ENCODE data around the gene ATP6V0A1.
"Not testable (repeated sequence)": the region's sequence is repeated elsewhere in the genome, so short reads cannot be mapped to it uniquely, and the experiment has no call there.

The ATP6V0A1 gene

DNA sequence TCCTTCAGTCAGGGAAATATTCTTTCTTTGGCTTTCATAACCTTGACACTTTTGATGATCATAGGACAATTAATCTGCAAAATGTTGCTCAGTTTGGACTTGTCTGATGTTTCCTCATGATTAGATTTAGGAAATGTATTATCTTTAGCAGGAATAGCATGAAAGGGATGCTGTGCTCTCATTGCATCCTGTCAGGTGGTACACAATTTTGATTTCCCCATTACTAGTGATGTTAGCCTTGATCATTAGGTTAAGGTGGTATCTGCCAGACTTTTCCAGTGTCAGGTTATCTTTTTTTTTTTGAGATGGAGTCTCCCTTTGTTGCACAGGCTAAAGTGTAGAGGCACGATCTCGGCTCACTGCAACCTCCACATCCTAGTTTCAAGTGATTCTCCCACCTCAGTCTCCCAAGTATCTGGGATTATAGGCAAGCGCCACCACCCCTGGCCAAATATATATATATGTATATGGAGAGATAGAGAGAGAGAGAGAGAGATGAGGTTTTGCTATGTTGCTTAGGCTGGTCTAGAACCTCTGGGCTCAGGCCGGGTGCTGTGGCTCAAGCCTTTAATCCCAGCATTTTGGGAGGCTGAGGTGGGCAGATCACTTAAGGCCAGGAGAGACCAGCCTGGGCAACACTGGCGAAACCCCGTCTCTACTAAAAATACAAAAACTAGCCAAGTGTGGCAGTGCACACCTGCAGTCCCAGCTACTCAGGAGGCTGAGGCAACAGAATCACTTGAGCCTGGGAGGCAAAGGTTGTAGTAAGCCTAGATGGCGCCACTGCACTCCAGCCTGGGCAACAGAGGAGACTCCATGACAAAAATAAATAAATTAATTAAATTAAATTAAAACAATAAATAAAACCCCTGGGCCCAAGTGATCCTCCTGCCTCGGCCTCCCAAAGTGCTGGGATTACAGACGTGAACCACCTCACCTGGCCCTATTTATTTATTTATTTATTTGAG, 19.8 kb upstream of the ATP6V0A1 start:
- peak in 1 of 2 donors; percentile 16 for DNase-seq

DNA sequence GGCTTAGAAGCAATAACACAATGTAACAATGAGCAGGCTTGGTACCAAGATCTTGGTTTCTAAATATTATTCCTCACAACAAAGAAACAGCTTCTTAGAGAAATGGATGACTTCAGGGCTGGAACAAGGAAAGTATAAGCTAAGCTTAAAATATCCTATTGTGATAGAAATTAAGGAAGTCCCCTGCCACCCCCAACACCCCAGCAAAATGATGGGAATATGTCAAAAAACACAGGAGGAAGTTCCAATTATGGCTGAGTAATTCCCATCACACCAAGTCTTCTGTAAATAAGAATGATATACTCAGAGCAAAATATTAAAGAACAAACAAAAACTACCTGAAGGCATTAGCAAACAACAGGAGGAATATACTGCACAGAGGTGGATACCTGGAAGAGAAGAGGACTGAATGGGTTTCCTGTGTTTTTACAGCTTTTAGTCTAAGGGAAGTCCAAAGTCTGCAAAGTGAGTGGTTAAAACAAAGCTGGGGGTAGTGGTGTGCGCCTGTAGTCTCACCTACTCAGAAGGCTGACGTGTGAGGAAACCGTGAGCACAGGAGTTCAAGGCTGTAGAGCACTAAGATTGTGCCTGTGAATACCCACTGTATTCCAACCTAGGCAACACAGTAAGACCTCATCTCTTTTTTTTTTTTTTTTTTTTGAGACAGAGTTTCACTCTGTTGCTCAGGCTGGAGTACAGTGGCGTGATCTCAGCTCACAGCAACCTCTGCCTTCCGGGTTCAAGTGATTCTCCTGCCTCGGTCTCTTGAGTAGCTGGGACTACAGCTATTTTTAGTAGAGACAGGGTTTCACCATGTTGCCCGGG, 17.1 kb upstream of the ATP6V0A1 start:
- DNase-seq, result no peak

DNA sequence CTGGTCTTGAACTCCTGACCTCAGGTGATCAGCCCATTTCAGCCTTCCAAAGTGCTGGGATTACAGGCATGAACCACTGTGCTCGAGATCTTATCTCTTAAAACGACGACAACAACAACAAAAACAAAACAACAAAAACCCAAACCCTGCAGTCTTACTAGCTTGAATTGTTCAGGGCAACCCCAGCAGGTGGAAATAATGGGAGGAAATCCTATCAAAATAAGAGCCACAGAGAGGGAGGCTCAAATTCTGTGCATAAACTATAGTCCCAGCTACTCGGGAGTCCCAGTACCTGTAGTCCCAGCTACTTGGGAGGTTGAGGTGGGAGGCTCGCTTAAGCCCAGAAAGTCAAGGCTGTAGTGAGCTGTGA, 16.5 kb upstream of the ATP6V0A1 start:
- DNase-seq, result no peak

DNA sequence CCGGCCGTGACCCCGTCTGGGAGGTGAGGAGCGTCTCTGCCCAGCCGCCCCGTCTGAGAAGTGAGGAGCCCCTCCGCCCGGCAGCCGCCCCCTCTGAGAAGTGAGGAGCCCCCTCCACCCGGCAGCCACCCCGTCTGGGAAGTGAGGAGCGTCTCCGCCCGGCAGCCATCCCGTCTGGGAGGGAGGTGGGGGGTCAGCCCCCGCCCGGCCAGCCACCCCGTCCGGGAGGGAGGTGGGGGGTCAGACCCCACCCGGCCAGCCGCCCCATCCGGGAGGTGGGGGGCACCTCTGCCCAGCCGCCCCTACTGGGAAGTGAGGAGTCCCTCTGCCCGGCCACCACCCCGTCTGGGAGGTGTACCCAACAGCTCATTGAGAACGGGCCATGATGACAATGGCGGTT, 9.5 kb upstream of the ATP6V0A1 start:
- DNase-seq, result not testable (repeated sequence)

DNA sequence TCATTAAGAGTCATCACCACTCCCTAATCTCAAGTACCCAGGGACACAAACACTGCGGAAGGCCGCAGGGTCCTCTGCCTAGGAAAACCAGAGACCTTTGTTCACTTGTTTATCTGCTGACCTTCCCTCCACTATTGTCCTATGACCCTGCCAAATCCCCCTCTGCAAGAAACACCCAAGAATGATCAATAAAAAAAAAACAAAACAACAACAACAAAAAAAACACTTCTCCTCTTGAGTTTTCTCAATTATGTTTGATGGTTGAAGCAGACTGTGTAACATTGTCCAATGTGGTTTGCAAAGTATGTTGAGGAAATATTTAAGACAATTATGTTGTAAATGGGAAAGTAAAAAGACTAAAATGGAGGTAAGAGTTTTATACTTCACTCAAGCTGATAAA, 8.8 kb upstream of the ATP6V0A1 start:
- DNase-seq, result not testable (repeated sequence)

DNA sequence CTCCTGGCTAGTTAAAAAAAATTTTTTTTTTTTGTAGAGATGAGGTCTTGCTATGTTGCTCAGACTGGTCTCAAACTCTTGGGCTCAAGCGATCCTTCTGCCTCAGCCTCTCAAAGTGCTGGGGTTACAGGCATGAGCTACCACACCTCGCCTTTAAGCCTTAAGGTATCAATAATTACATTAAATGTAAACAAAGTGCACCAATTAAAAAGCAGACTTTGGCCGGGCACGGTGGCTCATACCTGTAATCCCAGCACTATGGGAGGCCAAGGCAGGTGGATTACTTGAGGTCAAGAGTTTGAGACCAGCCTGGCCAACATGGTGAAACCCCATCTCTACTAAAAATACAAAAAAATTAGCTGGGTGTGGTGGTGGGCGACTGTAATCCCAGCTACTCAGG, 7.4 kb upstream of the ATP6V0A1 start:
- DNase-seq, result not testable (repeated sequence)

DNA sequence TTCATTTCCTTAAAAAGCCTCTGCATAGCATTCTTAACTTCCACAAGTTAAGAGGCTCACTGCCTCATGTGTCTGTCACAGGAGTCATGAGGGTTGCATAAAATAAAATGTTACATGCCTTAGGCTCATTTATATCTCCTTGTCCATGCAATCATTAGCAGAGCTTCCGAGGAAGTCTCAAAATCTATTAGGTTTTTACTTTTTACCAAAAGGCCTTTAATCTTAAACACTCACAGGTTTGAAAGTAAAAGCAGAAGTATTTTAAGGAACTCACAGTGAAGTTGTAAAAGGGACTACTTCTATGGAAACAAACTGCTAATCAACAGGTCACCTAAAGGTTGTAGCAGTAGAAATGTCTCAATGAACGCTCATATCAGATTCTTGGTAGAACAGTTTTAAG, 5.2 kb upstream of the ATP6V0A1 start:
- peak in 1 of 2 donors; percentile 58 for DNase-seq

DNA sequence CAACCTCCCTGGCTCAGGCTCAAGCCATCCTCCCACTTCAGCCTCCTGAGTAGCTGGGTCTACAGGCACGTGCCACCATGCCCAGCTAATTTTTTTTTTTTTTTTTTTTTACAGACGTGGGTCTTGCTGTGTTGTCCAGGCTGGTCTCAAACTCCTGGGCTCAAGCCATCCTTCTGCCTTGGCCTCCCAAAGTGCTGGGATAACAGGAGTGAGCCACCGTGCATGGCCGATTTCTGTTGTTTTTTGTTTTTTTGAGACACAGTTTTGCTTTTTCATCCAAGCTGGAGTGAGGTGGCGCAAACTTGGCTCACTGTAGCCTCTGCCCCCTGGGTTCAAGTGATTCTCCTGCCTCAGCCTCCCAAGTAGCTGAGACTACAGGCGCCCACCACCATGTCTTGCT, 3.7 kb upstream of the ATP6V0A1 start:
- DNase-seq, result not testable (repeated sequence)

DNA sequence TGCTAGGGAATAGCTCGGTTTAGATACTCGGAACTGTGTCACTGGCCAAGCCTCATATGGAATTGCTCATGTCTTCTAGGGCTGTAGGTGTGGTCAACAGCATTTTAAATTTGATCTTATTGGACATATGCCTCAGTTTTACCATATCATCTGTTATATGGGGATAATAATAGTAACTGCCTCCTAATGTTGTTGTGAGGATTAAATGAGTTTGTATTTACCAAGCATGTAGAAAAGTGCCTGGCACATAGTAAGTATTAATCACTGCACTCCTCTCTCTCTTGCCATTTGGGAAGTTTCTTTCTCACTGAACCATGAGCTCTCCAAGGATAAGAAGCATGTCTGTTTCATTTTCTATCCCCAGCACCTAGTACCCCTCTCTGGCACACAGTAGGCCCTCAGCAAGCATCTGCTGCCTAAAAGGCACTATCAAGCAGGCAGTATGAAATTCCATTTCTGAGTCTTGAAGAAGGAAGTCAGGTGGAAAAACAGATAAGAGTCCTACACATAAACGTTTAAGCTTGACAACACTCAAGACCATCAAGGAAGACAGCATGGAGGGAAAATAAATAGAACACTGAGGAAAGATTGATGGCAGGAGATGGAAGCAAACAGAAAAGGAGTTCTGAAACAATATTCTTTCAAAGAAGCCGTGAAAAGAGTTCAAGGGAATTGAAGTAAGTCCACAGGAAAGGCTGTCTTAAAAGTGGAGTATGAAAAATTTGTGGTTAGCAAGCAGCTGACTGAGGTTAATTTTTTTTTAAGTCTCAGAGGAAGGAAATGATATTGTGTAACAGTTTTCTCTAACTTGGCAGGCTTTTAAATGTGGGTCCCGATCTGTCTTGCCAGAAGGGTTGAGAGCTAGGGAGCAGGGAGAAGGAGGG, 2.2 kb upstream of the ATP6V0A1 start:
- peak in 1 of 2 donors; percentile 91 for DNase-seq

DNA sequence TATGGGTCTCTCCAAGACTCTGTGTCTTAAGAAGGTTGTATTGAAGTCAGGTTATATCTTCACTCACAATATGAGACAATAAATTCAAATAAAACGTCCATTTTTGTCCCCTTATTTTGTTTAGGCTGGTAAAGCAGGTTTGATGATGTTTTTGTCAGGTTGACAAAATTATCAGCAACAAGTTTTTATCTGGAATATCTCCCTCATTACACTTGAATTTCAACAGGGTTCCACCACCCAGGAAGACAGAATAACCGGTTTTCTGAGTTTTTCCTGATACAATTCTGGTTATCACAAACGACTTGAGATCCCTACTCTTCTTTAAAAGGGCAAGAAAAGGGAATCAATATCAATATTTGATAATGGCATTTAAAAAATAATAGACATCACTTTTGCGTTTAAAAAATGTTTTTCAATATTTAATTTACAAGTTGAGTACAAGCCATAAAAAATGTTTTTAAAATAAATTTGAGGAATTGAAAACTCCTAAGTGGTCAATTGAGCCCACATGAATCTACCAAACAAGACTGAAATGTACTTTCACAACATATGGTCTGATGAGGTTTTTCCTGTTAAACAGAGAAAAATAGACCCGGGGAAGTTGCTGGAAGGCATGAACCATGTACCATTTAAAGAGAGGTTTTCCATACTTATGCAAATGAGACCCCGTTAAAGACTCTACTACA, 1.4 kb upstream of the ATP6V0A1 start:
- DNase-seq, result no peak

DNA sequence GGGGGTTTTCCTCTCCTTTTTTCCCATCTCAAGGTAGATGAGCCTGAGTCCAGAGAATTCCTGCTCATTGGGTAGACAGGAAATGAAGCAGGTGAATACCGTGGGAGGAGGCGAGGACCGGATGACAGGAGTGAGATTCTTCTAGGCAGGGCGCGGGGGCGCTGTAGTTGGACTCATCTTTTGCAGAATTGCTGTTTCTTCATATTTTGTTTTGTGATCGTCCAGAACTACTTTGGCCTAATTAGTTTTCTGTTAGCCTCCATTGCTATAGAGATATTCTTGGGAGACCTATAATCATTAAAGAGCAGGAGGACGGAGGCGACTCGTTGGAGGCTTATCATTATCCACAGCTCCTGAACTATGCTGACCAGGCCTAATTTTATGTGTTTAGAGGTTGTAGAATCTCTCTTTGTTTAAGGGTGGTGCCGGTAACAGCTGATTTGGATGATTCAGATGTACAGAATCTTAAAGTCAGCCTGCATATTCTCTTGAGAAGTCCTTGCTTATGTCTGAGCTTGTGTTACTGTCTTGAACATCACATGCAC, 650 bp downstream of the ATP6V0A1 start:
- no peak for DNase-seq

DNA sequence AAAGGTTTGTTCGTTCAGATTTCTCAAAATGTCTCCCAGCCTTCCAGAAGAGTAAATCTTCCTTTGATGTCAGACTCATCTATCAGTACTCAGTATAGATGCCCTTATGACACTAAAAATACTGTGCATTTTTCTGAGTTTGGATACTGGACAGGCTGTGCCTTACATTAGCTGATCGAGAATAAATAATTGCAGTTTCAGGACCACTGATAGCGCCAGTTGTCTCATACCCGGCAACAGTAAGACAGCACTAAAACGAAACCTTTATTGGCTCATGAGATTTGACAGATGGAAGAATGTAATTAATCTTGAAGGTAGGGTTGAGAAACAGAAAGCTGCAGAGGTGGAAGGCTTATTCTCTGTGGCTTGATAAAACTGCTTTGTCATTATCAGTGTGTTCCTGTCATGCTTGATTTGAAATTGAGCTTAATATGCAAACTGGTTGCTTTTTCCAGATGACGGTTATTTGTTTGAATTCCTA, 1.2 kb downstream of the ATP6V0A1 start:
- peak in 1 of 2 donors; percentile 92 for DNase-seq

DNA sequence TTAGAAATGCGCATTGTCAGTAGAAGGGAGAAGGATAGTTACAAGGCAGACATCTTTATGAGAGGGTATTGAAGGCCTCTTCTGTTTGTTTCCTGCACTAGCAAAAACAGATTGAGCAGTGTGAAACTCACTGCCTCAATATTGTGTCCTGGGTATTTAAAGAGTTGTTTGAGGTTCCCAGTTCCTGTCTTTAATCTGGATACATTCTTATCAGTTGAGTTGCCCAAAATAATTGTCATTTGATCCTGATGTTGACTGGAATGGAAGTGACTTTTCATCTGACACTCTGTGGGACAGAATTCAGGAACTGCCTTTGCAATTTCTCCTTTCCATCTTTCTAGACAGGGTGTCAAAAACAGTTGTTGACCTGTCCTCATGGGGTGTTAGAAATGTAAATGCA, 1.7 kb downstream of the ATP6V0A1 start:
- no peak for DNase-seq

DNA sequence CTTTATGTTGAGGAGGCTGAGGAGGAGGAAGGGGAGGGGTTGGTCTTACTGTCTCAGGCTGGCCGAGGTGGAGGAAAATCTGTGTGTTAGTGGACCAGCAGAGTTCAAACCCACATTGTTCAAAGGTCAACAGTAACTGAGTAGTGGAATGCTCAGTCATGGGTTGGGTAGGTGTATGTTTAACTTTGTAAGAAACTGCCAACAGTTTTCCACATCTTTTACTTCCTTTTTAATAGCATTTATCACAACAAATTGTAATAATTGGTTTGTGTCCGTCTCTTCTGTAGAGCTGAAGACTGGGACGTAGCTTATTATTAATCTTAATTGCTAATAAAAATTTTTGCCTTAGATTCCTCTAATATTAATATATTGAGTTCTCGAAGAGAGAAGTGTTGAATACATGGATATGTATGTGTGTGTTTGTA, 5.3 kb downstream of the ATP6V0A1 start:
- DNase-seq, result no peak

DNA sequence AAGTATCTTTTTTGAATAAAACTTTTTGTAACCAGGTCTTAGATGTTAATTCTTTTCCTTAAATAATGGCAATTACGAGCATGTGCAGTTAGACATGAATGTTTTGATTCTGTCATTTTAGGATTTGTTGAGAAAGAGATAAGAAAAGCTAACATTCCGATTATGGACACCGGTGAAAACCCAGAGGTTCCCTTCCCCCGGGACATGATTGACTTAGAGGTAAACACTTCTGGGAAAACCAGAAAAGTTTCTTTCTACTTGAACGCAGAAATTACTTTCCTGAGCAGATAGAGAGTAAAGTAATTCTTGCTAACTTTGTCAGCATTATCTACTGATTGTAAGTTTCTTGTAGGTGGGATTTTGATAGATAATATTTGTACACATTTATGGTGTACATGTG, 9.2 kb downstream of the ATP6V0A1 start:
- no peak for DNase-seq

DNA sequence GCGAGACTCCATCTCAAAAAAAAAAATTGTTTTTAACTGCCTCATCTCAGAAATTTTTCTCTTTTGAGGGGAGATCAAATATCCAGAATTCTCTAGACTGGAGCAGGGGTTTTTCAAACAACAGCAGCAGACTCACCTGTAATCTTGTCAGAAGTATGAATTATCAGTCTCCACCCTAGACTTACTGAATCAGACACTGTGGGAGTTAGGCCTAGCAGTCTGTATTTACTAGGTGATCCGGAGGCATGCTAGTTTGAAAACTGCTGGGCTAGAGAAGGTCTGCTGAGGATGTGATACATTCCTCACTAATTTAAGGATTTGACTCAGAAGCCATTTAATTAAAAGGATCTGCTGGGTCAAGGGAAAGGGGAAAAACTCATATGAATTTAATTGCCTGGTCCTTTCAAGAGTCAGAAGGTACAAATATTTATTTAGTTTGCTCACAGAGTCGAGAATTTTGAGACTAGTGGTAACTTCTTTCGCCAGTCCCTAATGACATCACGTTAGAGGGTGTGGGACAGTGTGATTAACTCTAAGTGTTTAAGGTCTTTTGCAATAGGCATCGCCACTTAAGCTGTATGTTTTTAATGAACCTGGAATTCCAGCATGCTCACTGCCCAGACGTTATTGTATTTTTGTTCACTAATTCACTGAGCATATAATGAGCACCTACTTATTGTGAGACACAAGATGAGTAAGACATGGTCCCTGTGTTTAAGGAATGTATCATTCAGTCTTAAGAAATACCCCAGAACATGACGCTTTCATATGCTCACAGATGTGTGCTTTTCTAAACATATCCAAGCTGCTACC, 14.2 kb downstream of the ATP6V0A1 start:
- no peak for DNase-seq

DNA sequence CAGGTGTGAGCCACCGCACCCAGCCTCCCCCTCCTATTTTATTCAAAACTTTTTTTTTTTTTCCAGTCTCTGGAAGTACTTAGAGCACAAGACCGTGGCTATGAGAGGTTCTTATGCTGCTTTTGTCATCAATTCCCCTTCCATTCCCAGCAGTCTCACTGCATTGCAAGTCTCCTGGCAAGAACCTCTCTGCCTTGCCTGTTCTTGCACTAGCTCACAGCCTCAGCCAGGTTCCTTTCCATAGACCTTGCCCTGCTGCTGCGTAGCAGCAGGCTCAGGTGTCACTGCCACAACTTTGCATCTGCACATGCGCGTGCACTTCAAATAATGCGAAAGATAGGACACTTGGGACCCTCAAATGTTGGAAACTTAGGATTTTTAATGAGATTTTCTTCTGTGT, 15.6 kb downstream of the ATP6V0A1 start:
- no peak for DNase-seq

DNA sequence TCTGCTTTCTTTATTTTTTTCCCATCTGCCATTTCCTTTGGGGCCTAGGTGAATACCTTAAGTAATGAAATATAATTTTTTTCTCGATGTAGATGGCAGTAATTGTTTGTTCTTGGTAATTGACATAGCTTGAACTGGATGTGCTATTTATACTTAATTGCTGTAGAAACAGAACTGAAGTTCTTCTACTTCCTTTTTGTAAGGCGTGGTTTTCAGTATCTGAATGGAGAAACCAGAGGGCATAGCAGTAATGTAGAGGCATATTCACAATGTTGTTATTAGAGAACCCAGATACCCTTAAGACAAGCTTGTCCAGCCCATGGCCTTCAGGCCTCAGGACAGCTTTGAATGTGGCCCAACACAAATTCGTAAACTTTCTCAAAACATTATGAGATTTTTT, 16.4 kb downstream of the ATP6V0A1 start:
- no peak for DNase-seq

DNA sequence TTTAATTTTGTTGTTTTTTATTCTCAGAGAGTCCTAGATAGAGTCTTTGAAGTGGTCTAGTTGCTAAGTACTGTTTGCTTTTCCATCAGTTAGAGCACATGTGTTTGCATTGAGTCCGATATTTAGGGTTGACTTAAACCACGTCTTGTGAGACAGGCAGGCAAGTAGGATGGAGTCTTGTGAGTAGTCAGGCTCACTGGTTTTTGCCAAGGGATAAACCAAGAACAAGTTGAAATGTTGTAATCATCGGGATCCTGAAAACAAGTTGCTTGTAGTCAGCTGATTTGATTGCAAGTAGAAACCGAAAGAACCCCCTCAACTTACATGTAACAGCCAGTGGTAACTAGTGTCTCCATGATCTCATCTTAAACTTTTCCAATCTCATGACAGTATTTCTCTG, 17.2 kb downstream of the ATP6V0A1 start:
- no peak for DNase-seq

DNA sequence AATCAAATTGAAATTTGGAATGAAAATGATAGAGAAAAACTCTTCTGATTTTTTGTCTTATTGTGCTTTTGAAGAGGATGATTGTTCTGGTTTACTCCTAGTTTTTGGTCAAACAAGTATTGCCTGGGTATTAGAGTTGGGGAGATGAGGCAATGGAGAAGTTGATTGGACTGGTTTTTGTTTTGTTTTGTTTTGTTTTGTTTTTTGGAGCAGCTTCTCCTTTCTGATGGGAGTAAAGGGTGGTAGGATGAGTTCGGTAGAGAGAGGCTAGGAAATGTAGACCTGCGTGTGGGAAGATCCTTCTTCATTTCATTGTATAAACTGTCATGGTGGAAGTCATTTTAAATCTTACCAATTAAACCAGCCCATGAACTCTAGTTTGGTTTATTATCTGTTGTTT, 17.7 kb downstream of the ATP6V0A1 start:
- DNase-seq, result no peak

DNA sequence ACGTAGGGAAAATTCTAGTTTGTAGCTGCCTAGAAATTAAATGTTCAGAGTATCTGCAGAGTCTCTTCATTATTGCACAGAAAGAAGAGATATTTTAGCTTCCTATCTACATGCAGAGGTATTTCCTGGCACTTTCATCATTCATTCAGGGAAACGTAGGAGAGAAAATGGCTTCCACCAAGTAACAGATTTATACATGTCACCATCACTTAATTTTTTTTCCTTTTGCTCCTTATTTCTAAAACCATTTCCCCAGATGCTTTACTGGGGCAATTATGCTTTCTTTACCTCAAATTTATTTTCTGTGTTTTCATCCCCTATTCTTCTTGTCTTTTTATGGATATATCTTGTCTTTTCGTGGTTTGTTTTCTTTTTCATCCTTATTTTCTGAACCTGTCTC, 18.5 kb downstream of the ATP6V0A1 start:
- no peak for DNase-seq
